ENCODE measurements around the gene EPHA2. TPM values are rescaled to one million over a fixed set of nuclear protein-coding genes. Genes with fewer than 3 reads are reported as not detected.

The EPHA2 gene
- total and polyA plus RNA-seq, 11 donors, result 5.6 to 34.7 (median 14.6) TPM

DNA sequence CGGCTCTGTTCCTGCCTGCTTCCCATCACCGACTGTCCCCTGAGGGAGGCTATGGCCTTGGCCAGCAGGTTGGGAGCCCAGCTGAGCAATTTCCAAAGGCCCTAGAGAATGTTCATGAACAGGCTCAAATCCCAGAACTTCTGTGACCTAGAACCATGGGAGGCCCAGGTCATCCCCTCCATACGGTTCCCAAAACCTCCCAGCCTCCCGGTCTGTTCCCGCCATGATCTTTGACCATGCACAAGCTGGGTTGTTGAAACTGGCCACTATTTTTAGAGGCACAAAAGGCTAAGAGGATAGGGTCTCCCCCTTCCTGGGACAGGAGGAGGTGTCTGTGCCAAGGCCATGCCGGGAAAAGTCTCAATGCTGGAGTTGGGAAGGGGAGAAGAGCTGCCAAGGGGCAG lies 27.5 kb downstream of the EPHA2 start:
- Histone ChIP-seq H3K9me3 (no peaks in the 10 kb centered on the region), H3K4me3 (no peak overlapping the region), H3K27me3 (no peaks in the 10 kb centered on the region), H3K27ac (peak overlapping the region; percentile 0 to 84 (median 66)), H3K36me3 (peaks cover 0 to 96% (median 85%) of the 10 kb centered on the region in 9 donors), H3K4me1 (peaks cover 0 to 51% (median 13%) of the 10 kb centered on the region in 12 donors)
- DNase-seq (peak; percentile 72 to 83 (median 73)), ATAC-seq (peak; percentile 55 to 73 (median 62))
- 22 to 40% (median 33%) methylated on average over 6 of the region's 6 CpGs for WGBS, 4 donors
- intact Hi-C loops (cut with DNase I), result loop anchor here in 2 of 10 donors (2.0 to 5.0 kb wide), 2 partner anchors 26 to 36 kb away; no protein-coding TSS in a partner anchor
- TF ChIP-seq, protein P1, sequence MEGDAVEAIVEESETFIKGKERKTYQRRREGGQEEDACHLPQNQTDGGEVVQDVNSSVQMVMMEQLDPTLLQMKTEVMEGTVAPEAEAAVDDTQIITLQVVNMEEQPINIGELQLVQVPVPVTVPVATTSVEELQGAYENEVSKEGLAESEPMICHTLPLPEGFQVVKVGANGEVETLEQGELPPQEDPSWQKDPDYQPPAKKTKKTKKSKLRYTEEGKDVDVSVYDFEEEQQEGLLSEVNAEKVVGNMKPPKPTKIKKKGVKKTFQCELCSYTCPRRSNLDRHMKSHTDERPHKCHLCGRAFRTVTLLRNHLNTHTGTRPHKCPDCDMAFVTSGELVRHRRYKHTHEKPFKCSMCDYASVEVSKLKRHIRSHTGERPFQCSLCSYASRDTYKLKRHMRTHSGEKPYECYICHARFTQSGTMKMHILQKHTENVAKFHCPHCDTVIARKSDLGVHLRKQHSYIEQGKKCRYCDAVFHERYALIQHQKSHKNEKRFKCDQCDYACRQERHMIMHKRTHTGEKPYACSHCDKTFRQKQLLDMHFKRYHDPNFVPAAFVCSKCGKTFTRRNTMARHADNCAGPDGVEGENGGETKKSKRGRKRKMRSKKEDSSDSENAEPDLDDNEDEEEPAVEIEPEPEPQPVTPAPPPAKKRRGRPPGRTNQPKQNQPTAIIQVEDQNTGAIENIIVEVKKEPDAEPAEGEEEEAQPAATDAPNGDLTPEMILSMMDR (IDR thresholded peaks at IDR 0.05), result no peak
- no peak for TF ChIP-seq POLR2A (IDR thresholded peaks at IDR 0.05)

DNA sequence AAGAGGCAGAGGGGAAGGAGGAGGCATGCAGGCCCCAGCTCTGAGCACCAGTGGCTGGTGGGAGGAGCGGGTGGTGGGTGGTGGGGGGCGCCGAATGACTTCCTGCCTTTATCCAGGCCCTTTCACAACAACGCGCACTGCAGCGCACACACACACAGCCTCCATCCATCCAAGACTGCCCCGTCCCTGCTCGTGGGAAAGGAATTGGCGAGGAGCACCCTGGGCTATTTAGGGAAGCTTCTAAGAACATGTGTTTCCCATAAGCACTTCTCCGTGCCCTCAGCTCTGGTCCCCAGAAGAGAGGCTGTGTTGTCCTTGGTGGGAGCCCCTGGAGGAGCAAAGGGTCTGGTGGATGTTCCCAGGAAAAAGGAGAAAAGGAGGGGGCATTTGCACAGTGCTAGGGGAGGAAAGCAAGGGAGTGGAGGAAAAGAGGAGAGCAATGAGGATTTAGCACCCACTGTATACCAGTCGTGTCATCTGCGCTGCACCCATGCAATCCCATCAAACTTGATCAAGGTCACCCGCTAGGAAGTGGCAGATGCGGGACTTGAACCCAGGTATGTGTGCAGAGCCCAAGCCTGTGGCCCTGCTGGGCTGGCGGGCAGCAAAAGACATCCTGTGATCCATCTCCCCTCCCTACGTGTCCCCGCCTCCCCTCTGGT lies 28.1 kb downstream of the EPHA2 start:
- Histone ChIP-seq H3K4me1 (peaks cover 0 to 51% (median 13%) of the 10 kb centered on the region in 12 donors), H3K36me3 (peaks cover 0 to 92% (median 81%) of the 10 kb centered on the region in 9 donors), H3K27ac (peak overlapping the region in 11 of 12 donors; percentile 30 to 84 (median 68)), H3K4me3 (no peak overlapping the region), H3K27me3 (no peaks in the 10 kb centered on the region), H3K9me3 (no peaks in the 10 kb centered on the region)
- ATAC-seq (peak; percentile 50 to 65 (median 63)), DNase-seq (peak; percentile 62 to 75 (median 70))
- intact Hi-C loops (cut with DNase I), result loop anchor here in 2 of 10 donors (2.0 to 5.0 kb wide), 2 partner anchors 27 to 36 kb away; no protein-coding TSS in a partner anchor
- no peak for TF ChIP-seq POLR2A (IDR thresholded peaks at IDR 0.05)
- TF ChIP-seq, protein P1 (IDR thresholded peaks at IDR 0.05), result no peak
- 43 to 59% (median 50%) methylated on average over 16 to 17 of the region's 17 CpGs for WGBS, 4 donors

DNA sequence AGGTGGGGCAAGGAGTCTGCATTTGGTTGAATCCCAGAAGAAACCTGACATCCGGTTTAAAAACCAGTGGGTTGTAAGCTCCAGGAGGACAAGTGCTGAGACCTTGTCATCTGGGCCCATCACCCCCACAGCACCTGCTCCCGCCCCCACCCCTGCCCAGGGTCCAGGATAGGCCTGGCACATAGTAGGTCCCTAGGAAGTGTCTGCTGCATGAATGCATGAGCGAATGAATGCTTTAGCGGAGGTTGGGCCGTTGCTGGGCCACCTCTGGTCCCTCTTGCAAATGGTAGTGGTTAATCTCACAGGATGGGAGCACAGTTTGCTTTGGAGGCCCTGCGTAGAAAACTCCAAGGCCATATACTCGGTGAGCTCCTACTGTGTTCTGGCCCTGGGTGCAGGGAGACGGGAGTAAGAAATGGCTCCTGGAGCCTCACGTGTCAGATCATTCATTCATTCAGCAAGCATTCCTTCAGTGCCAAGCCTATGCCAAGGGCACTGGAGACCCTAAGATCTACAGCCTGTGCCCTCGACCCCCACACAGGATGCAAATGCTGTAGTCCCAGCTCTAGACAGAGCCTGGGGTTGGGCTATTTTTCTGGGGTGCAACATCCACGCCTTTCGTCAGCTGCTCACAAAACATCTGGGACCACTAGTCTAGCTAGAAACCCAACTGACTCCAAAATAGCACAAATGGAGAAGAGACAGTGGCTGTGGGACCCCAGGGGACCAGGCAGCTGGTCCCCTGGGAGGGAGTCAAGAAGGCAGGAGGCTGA lies 28.9 kb downstream of the EPHA2 start:
- Histone ChIP-seq H3K4me1 (peaks cover 0 to 46% (median 14%) of the 10 kb centered on the region in 12 donors), H3K27ac (peak overlapping the region in 10 of 12 donors; percentile 16 to 84 (median 66)), H3K4me3 (no peak overlapping the region), H3K9me3 (no peaks in the 10 kb centered on the region), H3K36me3 (peaks cover 0 to 88% (median 74%) of the 10 kb centered on the region in 9 donors), H3K27me3 (no peaks in the 10 kb centered on the region)
- TF ChIP-seq, protein P1 (IDR thresholded peaks at IDR 0.05), result no peak
- TF ChIP-seq POLR2A (IDR thresholded peaks at IDR 0.05), result no peak
- DNase-seq, result peak in 3 of 5 donors; percentile 14 to 44 (median 20)
- 87 to 91% (median 88%) methylated on average over 9 to 12 of the region's 12 CpGs for WGBS, 4 donors
- no peak for ATAC-seq
- intact Hi-C loops (cut with DNase I), result loop anchor here in 1 of 10 donors (5.0 kb wide), 1 partner anchor 35 kb away; no protein-coding TSS in a partner anchor
